Transverse colon (tissue), 4 donors: ENCODE results near the gene CTDNEP1. TPM values are rescaled to one million over a fixed set of nuclear protein-coding genes. Genes with fewer than 3 reads are reported as not detected.

Experiments
- DNase-seq: peaks from one replicate; pipeline ENCODE4 v3.0.0-alpha.2; 2019
- H3K27ac ChIP-seq, 4 donors: fragments of 200-600 bp; sonication (generic); 2 replicates each; pipeline ENCODE4 v1.5.1; 2016 to 2018; ENCODE audit warnings: inconsistent platforms in 4 of 4
- H3K27me3 ChIP-seq: fragments of 200-600 bp; sonication (generic); 2 replicates; pipeline ENCODE4 v1.5.1; 2017; ENCODE audit warnings: inconsistent platforms
- H3K36me3 ChIP-seq, 4 donors: fragments of 200-600 bp; sonication (generic); 2 replicates each; pipeline ENCODE4 v1.5.1; 2017 to 2019; ENCODE audit warnings: inconsistent platforms in 4 of 4
- H3K4me1 ChIP-seq, 4 donors: fragments of 200-600 bp; sonication (generic); 2 replicates each; pipeline ENCODE4 v1.5.1; 2017 to 2020; ENCODE audit warnings: inconsistent platforms in 4 of 4
- H3K4me3 ChIP-seq, 4 donors: fragments of 200-600 bp; sonication (generic); 1 replicate in 1 of 4; 2 replicates in 3 of 4; pipeline versions ENCODE4 v1.5.1 to v1.6.1; 2017 to 2019; ENCODE audit warnings: inconsistent platforms in 4 of 4
- H3K9me3 ChIP-seq, 2 donors: fragments of 200-600 bp; sonication (generic); 2 replicates each; pipeline ENCODE4 v1.5.1; 2017 to 2019; ENCODE audit warnings: inconsistent platforms in 2 of 2
- CTCF ChIP-seq, 5 experiments: fragments of 200-600 bp in 3 of 5; fragments of 450-650 bp in 2 of 5; sonication (generic) in 3 of 5; IDR thresholded peaks; 1 replicate in 2 of 5; 2 replicates in 3 of 5; pipeline ENCODE4 v1.5.1; 2016 to 2017; ENCODE audit warnings: antibody characterized with exemption in 5 of 5, inconsistent platforms in 3 of 5, mild to moderate bottlenecking in 2 of 5, moderate library complexity in 1 of 5
- EP300 ChIP-seq: sonication (generic); formaldehyde crosslinking; IDR thresholded peaks from one replicate; pipeline ENCODE4 v1.6.1; 2017; ENCODE audit warnings: antibody characterized with exemption, low read depth
- POLR2A ChIP-seq: fragments of 450-650 bp; IDR thresholded peaks from one replicate; pipeline ENCODE4 v1.6.1; 2016; ENCODE audit warnings: antibody characterized with exemption, mild to moderate bottlenecking, moderate library complexity
- POLR2AphosphoS5 ChIP-seq, 3 donors: sonication (generic); formaldehyde crosslinking; IDR thresholded peaks; one replicate each; pipeline ENCODE4 v1.6.1; 2016; ENCODE audit warnings: antibody characterized with exemption in 3 of 3
- WGBS, 2 donors: methylation state at CpG; one replicate each; pipeline ENCODE4 v1.1.5; 2018; ENCODE audit warnings: low coverage in 1 of 2; 5-methylcytosine and 5-hydroxymethylcytosine counted together
- in situ Hi-C, 4 donors: fragments of 200-750 bp; cut with MboI; loops; one replicate each; pipeline versions ENCODE4 v1.15.0 to v1.15.1; 2017; ENCODE audit warnings: low sequenced_read_pairs in 3 of 4, low pct_ligation_motif_present in 1 of 4, low pct_unique_long_range_greater_than_20kb in 1 of 4
- intact Hi-C: fragments of 100-400 bp; cut with DNase I; formaldehyde crosslinking; loops from one replicate; pipeline ENCODE4 v1.15.1; 2023; ENCODE audit warnings: low total_unique reads
- total RNA-seq, 4 donors: library from RNA; depleted of rRNA; stranded (reverse); fragments of >200 nt; gene quantifications; one replicate each; pipeline ENCODE4 v1.1.0, GENCODE V29; 2016

Gene CTDNEP1
- total RNA-seq, 4 donors from 2014 or later: 52.3 to 113 (median 60.4) TPM

GRCh38 chr17:7208754-7209460 is 42.6 kb downstream of the CTDNEP1 start:
- Histone ChIP-seq H3K27me3 (no peaks in the 10 kb centered on the region), H3K36me3 (no peaks in the 10 kb centered on the region), H3K9me3 (no peaks in the 10 kb centered on the region), H3K4me3 (no peak overlapping the region), H3K27ac (no peak overlapping the region), H3K4me1 (peaks cover 7 to 21% (median 10%) of the 10 kb centered on the region in 4 donors)
- in situ Hi-C loops (no loop called here), intact Hi-C loops (no loop called here)
- DNase-seq: no peak
- TF ChIP-seq EP300 (no peak), POLR2A (no peak), POLR2AphosphoS5 (IDR thresholded peaks at IDR 0.05) (no peak), CTCF (IDR thresholded peaks at IDR 0.05) (no peak)
- WGBS, 2 donors: 85 to 86% methylated on average over 4 to 9 of the region's 9 CpGs

- no peak for DNase-seq
- H3K27me3 ChIP-seq: no peaks in the 10 kb centered on the region
- no peaks in the 10 kb centered on the region for H3K9me3 ChIP-seq
- in situ Hi-C loops: no loop called here
- H3K4me1 ChIP-seq: peaks cover 3 to 15% (median 7%) of the 10 kb centered on the region in 4 donors
- WGBS, 2 donors: 66 to 100% methylated on average over 1 to 19 of the region's 21 CpGs
- intact Hi-C loops: no loop called here
- H3K4me3 ChIP-seq: no peak overlapping the region
- H3K36me3 ChIP-seq: no peaks in the 10 kb centered on the region
- H3K27ac ChIP-seq: no peak overlapping the region
- TF ChIP-seq EP300 (no peak), CTCF (IDR thresholded peaks at IDR 0.05) (no peak), POLR2AphosphoS5 (IDR thresholded peaks at IDR 0.05) (no peak), POLR2A (no peak)
Measured at GRCh38 chr17:7208027-7208571, 43.4 kb downstream of the CTDNEP1 start.

- Histone ChIP-seq H3K9me3 (no peaks in the 10 kb centered on the region), H3K4me1 (peaks cover 3 to 15% (median 7%) of the 10 kb centered on the region in 4 donors), H3K36me3 (no peaks in the 10 kb centered on the region), H3K27ac (peak overlapping the region in 1 of 4 donors; percentile 15), H3K4me3 (no peak overlapping the region), H3K27me3 (no peaks in the 10 kb centered on the region)
- intact Hi-C loops (no loop called here), in situ Hi-C loops (no loop called here)
- no peak for DNase-seq
- TF ChIP-seq CTCF (IDR thresholded peaks at IDR 0.05) (no peak), EP300 (no peak), POLR2A (no peak), POLR2AphosphoS5 (IDR thresholded peaks at IDR 0.05) (no peak)
- WGBS, 2 donors: 78 to 85% methylated on average over 3 to 23 of the region's 24 CpGs
Measured at GRCh38 chr17:7207120-7208001, 44.2 kb downstream of the CTDNEP1 start.

DNA sequence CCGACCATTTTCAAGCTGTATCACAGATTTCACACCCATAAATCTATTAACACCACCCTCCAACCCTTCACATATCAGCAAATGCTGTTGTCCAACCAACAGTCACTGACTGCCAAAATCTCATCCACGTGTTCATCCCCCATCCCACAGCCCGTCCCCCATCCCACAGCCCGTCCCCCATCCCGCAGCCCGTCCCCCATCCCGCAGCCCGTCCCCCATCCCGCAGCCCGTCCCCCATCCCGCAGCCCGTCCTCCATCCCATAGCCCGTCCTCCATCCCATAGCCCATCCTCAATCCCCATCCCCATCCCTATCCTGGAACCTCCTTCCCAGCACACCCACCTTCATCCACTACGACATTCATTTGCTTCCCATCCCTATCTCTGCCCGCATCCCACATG is 46.0 kb downstream of the CTDNEP1 start:
- TF ChIP-seq CTCF (IDR thresholded peaks at IDR 0.05) (no peak), POLR2A (no peak), POLR2AphosphoS5 (IDR thresholded peaks at IDR 0.05) (no peak), EP300 (no peak)
- Histone ChIP-seq H3K4me3 (peak overlapping the region in 3 of 4 donors; percentile 24 to 49 (median 38)), H3K27me3 (no peaks in the 10 kb centered on the region), H3K9me3 (no peaks in the 10 kb centered on the region), H3K4me1 (peaks cover 3 to 15% (median 5%) of the 10 kb centered on the region in 4 donors), H3K36me3 (no peaks in the 10 kb centered on the region), H3K27ac (peak overlapping the region; percentile 51 to 73 (median 60))
- DNase-seq: no peak
- WGBS, 2 donors: 41 to 62% methylated on average over 6 to 15 of the region's 15 CpGs
- intact Hi-C loops (no loop called here), in situ Hi-C loops (no loop called here)
